Measurements from ENCODE around the gene TET2. TPM values are rescaled to one million over a fixed set of nuclear protein-coding genes. Genes with fewer than 3 reads are reported as not detected.

The TET2 gene
- total RNA-seq, 1 experiment from 2014 or later, result 3.4 TPM

GRCh38 chr4:105155426-105155825, 8.8 kb downstream of the TET2 start (continued):
- no peak for TF ChIP-seq RELA (CRISPR knock-in tag; IDR thresholded peaks at IDR 0.05; ENCODE audit: borderline replicate concordance)
- TF ChIP-seq TCF7 (CRISPR knock-in tag; IDR thresholded peaks at IDR 0.05; ENCODE audit: low read depth), result no peak
- no peak for TF ChIP-seq NFE2L1 (CRISPR knock-in tag; IDR thresholded peaks at IDR 0.05)
- TF ChIP-seq EMX1 (CRISPR knock-in tag; IDR thresholded peaks at IDR 0.05), result no peak
- no peak for TF ChIP-seq ATF3 (CRISPR knock-in tag; conservative IDR thresholded peaks at IDR 0.05)
- TF ChIP-seq IRF1 (CRISPR knock-in tag; IDR thresholded peaks at IDR 0.05), result no peak
- TF ChIP-seq ZNF425 (CRISPR knock-in tag; conservative IDR thresholded peaks at IDR 0.05), result no peak
- TF ChIP-seq JUN (CRISPR knock-in tag; IDR thresholded peaks at IDR 0.05), result no peak
- no peak for TF ChIP-seq ZMAT4 (CRISPR knock-in tag; IDR thresholded peaks at IDR 0.05)
- TF ChIP-seq PRDM15 (CRISPR knock-in tag; IDR thresholded peaks at IDR 0.05), result no peak
- no peak for TF ChIP-seq NR1H2 (CRISPR knock-in tag; IDR thresholded peaks at IDR 0.05)
- TF ChIP-seq ZNF219 (CRISPR knock-in tag; IDR thresholded peaks at IDR 0.05; ENCODE audit: borderline replicate concordance), result no peak
- TF ChIP-seq ATF6 (CRISPR knock-in tag; IDR thresholded peaks at IDR 0.05), result no peak

GRCh38 chr4:105158837-105159236, 12.2 kb downstream of the TET2 start:
- ChIA-PET CTCF (interaction anchor here (0.7 kb wide), 2 partner anchors 11 to 216 kb away, joined by 4 read pairs; no protein-coding TSS in a partner anchor), POLR2A (interaction anchor here (0.7 kb wide), 1 partner anchor 183 kb away, joined by 4 read pairs; no protein-coding TSS in a partner anchor)
- no peaks in the 10 kb centered on the region for H3K9me3 Mint-ChIP-seq
- TF ChIP-seq FOXK1 (CRISPR knock-in tag; IDR thresholded peaks at IDR 0.05) (peak; percentile 69; the same call in 1 of the 2 replicates), NR2C2 (CRISPR knock-in tag; IDR thresholded peaks at IDR 0.05) (no peak), ZNF263 (CRISPR knock-in tag; IDR thresholded peaks at IDR 0.05; ENCODE audit: low read depth) (no peak)
- peaks cover 25% of the 10 kb centered on the region for H3K4me1 Mint-ChIP-seq
- no peaks in the 10 kb centered on the region for H3K36me3 Mint-ChIP-seq
- H3K27me3 Mint-ChIP-seq (ENCODE audit: low read depth), result peaks cover 93% of the 10 kb centered on the region
- 0 out of 2 replicates have a peak overlapping the region, but pooled peaks have one; percentile 19 for H3K4me3 Mint-ChIP-seq
- no peak overlapping the region for H3K27ac Mint-ChIP-seq
- ATAC-seq, result peak; percentile 51
- DNase-seq (ENCODE audit: low spot score), result no peak

Data from WTC11 (cell line).